ENCODE measurements around the gene NGFR.

- TF ChIP-seq POLR2A (IDR thresholded peaks at IDR 0.05): no peak
- TF ChIP-seq CTCF (IDR thresholded peaks at IDR 0.05): no peak
These were observed 13.9 kb downstream of the NGFR start for GRCh38 chr17:49508866-49509587.

All from testis (tissue), 2 donors.